Measurements from ENCODE around the gene C9orf153. TPM values are rescaled to one million over a fixed set of nuclear protein-coding genes. Genes with fewer than 3 reads are reported as not detected.

C9orf153 gene
- total and polyA plus RNA-seq, 2 experiments from 2014 or later, result 0.29 TPM; not detected in 1

DNA sequence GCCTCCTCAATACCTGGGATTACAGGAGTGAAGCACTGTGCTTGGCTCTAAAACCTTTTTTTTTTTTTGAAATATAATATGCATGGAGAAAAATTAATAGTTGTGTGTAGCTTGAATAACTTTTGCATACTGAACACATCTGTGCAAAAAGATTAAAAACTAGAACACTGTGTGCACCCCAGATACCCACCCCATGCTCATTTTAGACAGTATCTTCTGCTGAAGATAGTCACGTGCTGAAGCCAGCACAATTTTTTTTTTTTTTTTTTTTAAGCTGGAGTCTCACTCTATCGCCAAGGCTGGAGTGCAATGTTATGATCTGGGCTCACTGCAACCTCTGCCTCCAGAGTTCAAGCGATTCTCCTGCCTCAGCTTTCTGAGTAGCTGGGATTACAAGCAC lies 39.9 kb downstream of the C9orf153 start (continued):
- TF ChIP-seq, protein P1, sequence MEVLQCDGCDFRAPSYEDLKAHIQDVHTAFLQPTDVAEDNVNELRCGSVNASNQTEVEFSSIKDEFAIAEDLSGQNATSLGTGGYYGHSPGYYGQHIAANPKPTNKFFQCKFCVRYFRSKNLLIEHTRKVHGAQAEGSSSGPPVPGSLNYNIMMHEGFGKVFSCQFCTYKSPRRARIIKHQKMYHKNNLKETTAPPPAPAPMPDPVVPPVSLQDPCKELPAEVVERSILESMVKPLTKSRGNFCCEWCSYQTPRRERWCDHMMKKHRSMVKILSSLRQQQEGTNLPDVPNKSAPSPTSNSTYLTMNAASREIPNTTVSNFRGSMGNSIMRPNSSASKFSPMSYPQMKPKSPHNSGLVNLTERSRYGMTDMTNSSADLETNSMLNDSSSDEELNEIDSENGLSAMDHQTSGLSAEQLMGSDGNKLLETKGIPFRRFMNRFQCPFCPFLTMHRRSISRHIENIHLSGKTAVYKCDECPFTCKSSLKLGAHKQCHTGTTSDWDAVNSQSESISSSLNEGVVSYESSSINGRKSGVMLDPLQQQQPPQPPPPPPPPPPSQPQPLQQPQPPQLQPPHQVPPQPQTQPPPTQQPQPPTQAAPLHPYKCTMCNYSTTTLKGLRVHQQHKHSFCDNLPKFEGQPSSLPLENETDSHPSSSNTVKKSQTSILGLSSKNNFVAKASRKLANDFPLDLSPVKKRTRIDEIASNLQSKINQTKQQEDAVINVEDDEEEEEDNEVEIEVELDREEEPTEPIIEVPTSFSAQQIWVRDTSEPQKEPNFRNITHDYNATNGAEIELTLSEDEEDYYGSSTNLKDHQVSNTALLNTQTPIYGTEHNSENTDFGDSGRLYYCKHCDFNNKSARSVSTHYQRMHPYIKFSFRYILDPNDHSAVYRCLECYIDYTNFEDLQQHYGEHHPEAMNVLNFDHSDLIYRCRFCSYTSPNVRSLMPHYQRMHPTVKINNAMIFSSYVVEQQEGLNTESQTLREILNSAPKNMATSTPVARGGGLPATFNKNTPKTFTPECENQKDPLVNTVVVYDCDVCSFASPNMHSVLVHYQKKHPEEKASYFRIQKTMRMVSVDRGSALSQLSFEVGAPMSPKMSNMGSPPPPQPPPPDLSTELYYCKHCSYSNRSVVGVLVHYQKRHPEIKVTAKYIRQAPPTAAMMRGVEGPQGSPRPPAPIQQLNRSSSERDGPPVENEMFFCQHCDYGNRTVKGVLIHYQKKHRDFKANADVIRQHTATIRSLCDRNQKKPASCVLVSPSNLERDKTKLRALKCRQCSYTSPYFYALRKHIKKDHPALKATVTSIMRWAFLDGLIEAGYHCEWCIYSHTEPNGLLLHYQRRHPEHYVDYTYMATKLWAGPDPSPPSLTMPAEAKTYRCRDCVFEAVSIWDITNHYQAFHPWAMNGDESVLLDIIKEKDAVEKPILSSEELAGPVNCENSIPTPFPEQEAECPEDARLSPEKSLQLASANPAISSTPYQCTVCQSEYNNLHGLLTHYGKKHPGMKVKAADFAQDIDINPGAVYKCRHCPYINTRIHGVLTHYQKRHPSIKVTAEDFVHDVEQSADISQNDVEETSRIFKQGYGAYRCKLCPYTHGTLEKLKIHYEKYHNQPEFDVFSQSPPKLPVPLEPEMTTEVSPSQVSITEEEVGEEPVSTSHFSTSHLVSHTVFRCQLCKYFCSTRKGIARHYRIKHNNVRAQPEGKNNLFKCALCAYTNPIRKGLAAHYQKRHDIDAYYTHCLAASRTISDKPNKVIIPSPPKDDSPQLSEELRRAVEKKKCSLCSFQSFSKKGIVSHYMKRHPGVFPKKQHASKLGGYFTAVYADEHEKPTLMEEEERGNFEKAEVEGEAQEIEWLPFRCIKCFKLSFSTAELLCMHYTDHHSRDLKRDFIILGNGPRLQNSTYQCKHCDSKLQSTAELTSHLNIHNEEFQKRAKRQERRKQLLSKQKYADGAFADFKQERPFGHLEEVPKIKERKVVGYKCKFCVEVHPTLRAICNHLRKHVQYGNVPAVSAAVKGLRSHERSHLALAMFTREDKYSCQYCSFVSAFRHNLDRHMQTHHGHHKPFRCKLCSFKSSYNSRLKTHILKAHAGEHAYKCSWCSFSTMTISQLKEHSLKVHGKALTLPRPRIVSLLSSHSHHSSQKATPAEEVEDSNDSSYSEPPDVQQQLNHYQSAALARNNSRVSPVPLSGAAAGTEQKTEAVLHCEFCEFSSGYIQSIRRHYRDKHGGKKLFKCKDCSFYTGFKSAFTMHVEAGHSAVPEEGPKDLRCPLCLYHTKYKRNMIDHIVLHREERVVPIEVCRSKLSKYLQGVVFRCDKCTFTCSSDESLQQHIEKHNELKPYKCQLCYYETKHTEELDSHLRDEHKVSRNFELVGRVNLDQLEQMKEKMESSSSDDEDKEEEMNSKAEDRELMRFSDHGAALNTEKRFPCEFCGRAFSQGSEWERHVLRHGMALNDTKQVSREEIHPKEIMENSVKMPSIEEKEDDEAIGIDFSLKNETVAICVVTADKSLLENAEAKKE (CRISPR knock-in tag; IDR thresholded peaks at IDR 0.05), result no peak
- TF ChIP-seq, protein P2, sequence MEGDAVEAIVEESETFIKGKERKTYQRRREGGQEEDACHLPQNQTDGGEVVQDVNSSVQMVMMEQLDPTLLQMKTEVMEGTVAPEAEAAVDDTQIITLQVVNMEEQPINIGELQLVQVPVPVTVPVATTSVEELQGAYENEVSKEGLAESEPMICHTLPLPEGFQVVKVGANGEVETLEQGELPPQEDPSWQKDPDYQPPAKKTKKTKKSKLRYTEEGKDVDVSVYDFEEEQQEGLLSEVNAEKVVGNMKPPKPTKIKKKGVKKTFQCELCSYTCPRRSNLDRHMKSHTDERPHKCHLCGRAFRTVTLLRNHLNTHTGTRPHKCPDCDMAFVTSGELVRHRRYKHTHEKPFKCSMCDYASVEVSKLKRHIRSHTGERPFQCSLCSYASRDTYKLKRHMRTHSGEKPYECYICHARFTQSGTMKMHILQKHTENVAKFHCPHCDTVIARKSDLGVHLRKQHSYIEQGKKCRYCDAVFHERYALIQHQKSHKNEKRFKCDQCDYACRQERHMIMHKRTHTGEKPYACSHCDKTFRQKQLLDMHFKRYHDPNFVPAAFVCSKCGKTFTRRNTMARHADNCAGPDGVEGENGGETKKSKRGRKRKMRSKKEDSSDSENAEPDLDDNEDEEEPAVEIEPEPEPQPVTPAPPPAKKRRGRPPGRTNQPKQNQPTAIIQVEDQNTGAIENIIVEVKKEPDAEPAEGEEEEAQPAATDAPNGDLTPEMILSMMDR (conservative IDR thresholded peaks at IDR 0.05; ENCODE audit: low read depth in 2 of 2), result no peak
- TF ChIP-seq STAT1 (IDR thresholded peaks at IDR 0.05; ENCODE audit: unreplicated experiment) (no peak), CREB1 (CRISPR knock-in tag; IDR thresholded peaks at IDR 0.05; ENCODE audit: low read depth) (no peak)

- no peak overlapping the region for H3K27ac Mint-ChIP-seq
- H3K4me1 Mint-ChIP-seq, result no peaks in the 10 kb centered on the region
- peaks cover 2% of the 10 kb centered on the region for H3K27me3 Mint-ChIP-seq (ENCODE audit: insufficient read depth, low read depth, poor library complexity)
- DNase-seq (ENCODE audit: low spot score) (no peak), ATAC-seq (no peak)
- no peak overlapping the region for H2AFZ ChIP-seq
- H3K4me1 ChIP-seq (ENCODE audit: insufficient read depth), result no peaks in the 10 kb centered on the region
- no peaks in the 10 kb centered on the region for H3F3A ChIP-seq (replicated peaks; ENCODE audit: low read depth)
- no peak overlapping the region for H3K4me3 ChIP-seq
- H3K4me3 Mint-ChIP-seq, result no peak overlapping the region
- H3K27me3 ChIP-seq (ENCODE audit: insufficient read depth), result no peaks in the 10 kb centered on the region
- H3K4me2 ChIP-seq, result no peak overlapping the region
- no peak overlapping the region for H3K27ac ChIP-seq (ENCODE audit: low read depth)
- no peaks in the 10 kb centered on the region; the same call in 1 of the 2 replicates for H3K9me2 ChIP-seq (ENCODE audit: insufficient read depth)
- H3K79me2 ChIP-seq (replicated peaks; ENCODE audit: insufficient read depth), result no peaks in the 10 kb centered on the region
- no peaks in the 10 kb centered on the region for H3K36me3 ChIP-seq (ENCODE audit: insufficient read depth)
- no peaks in the 10 kb centered on the region for H4K20me1 ChIP-seq (replicated peaks; ENCODE audit: insufficient read depth)
- no peaks in the 10 kb centered on the region for H3K9me3 Mint-ChIP-seq
- no peaks in the 10 kb centered on the region for H3K36me3 Mint-ChIP-seq (ENCODE audit: low read depth)
- TF ChIP-seq ZNF114 (CRISPR knock-in tag; IDR thresholded peaks at IDR 0.05), result no peak
- TF ChIP-seq STAT1 (IDR thresholded peaks at IDR 0.05; ENCODE audit: unreplicated experiment), result no peak
- TF ChIP-seq POLR2AphosphoS5 (IDR thresholded peaks at IDR 0.05; ENCODE audit: low read depth), result no peak
- TF ChIP-seq ETS1 (IDR thresholded peaks at IDR 0.05), result no peak
Observed at GRCh38 chr9:86217076-86217755, 42.2 kb downstream of the C9orf153 start.

Data from GM23338 (cell line).